AG09319 (cell line): Measurements from ENCODE around the gene RBMS1.

Experiments used
- DNase-seq: peaks from one replicate; pipeline ENCODE4 v3.0.0-alpha.2; 2010; ENCODE audit warnings: low read depth; ENCODE audit errors: extremely low read depth
- CTCF ChIP-seq: IDR thresholded peaks from 2 replicates; pipeline ENCODE4 v1.5.1; 2011; ENCODE audit warnings: low read depth, mild to moderate bottlenecking, inconsistent platforms, low read length, moderate library complexity

The RBMS1 gene

GRCh38 chr2:160478660-160479059 lies 14.9 kb downstream of the RBMS1 start:
- TF ChIP-seq CTCF: no peak
- DNase-seq: no peak

GRCh38 chr2:160477032-160477431 lies 16.6 kb downstream of the RBMS1 start:
- no peak for TF ChIP-seq CTCF
- DNase-seq: no peak

DNA sequence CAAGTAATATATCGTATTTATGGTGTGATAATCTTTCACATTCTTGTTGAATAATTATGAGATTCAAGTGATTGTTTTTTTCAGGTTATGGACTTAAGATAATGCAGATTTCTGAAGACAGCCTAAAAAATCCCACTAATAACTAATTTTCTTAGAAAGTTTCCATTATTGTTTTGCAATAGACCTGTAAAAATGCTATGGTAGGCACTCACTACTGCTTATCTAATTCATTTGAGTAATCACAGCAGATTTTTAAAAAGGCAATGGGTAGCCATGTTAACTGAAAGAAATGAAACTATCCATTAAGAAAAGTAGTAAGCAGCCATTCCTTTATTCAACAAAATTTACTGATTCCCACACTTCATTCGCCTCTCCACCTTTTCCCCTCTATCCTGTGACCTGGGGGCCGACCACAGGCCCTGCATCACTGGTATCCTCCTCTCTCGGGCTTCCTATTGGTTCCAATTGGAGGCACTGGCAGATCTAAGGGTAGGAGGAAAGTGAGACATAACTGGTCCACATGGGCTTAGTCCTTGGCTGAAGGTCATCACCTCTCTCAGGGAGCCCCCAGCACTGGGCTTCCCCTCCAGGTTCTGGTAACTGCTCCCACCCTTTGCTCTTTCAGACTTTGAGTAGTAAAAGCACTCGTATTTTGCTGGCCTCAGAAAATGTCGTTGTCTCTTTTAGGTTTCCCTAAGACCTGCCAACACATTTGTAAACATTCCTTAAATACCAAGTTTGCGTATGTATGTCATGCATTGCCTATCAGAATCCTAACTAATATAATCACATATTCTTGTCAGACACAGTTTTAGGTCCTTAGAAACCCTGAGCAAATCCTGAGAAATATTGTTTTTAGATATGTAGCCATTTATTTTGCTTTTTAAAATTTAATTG lies 18.5 kb downstream of the RBMS1 start:
- TF ChIP-seq CTCF: no peak
- DNase-seq: no peak

- no peak for TF ChIP-seq CTCF
- DNase-seq: no peak
These were observed 19.3 kb downstream of the RBMS1 start for GRCh38 chr2:160474319-160474645.

DNA sequence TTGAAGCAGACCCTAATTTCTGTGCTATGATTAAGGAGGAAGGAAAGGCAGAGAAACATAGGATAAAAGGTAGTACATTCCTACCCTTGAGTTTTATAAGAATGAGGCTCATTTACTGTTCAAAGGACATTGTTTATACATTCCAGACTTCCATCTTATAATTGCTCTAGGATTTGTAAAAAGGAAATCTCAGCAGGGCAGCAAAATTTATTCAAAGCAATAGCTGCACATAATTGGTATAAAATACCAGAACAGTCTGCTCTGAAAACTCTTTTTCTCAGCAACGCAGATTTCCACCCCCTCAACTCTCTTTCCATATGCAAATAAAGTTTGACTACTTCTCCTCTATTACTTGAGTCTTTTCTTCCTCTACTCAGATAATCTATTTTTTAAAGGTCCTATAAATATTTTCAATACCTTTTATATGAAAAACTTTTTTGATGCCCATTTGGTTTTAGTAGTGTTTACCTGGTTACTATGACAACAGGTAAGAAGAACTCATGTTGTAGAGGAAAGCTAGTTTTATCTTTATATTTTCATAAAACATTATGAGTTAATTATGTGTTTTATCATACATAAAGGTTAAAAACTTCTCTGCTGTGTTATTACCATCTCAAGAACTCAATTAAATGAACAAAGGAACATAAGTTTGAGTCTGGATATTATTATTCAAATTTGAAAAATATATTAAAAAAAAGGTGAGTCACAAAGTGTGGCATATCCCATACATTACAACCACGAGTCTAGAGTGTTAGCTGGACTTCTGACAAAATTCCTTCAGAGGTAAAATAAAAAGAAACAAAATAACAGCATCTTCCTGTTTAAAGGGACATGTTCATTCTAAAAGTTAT lies 19.9 kb downstream of the RBMS1 start:
- TF ChIP-seq CTCF: no peak
- DNase-seq: no peak

GRCh38 chr2:160472839-160473251 lies 20.8 kb downstream of the RBMS1 start:
- no peak for DNase-seq
- TF ChIP-seq CTCF: no peak

GRCh38 chr2:160471950-160472349 lies 21.7 kb downstream of the RBMS1 start:
- no peak for DNase-seq
- no peak for TF ChIP-seq CTCF
